Upper lobe of left lung (tissue), 4 donors: Measurements from ENCODE around the gene DSTYK.

ENCODE experiments used
- CTCF ChIP-seq, 6 experiments: fragments of 450-650 bp in 4 of 6; fragments of 200-600 bp in 2 of 6; sonication (generic) in 2 of 6; IDR thresholded peaks; one replicate each; pipeline ENCODE4 v1.5.1; 2016 to 2019; ENCODE audit warnings: antibody characterized with exemption in 6 of 6
- EP300 ChIP-seq, 4 donors: sonication (generic); formaldehyde crosslinking; IDR thresholded peaks; one replicate each; pipeline ENCODE4 v1.5.1; 2017; ENCODE audit warnings: antibody characterized with exemption in 4 of 4, control low read depth in 2 of 4
- POLR2A ChIP-seq, 4 donors: fragments of 450-650 bp; IDR thresholded peaks; one replicate each; pipeline ENCODE4 v1.5.1; 2016 to 2017; ENCODE audit warnings: antibody characterized with exemption in 4 of 4, mild to moderate bottlenecking in 2 of 4
- POLR2AphosphoS5 ChIP-seq, 2 donors: sonication (generic); formaldehyde crosslinking; IDR thresholded peaks; one replicate each; pipeline ENCODE4 v1.5.1; 2017; ENCODE audit warnings: antibody characterized with exemption in 2 of 2

DNA sequence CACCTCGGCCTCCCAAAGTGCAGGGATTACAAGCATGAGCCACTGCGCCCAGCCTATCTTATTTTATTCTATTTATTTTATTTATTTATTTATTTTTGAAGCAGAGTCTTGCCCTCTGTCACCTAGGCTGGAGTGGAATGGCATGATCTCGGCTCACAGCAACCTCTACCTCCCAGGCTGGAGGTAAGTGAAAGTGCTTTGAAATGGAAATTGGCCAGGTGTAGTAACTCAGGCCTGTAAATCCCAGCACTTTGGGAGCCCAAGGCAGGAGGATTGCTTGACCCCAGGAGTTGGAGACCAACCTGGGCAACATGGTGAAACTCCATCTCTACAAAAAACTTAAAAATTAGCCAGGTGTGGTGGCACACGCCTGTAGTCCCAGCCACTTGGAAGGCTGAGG lies 5.1 kb upstream of the DSTYK start:
- TF ChIP-seq POLR2A (IDR thresholded peaks at IDR 0.05): no peak
- TF ChIP-seq CTCF (IDR thresholded peaks at IDR 0.05): no peak
- no peak for TF ChIP-seq POLR2AphosphoS5 (IDR thresholded peaks at IDR 0.05)
- no peak for TF ChIP-seq EP300 (IDR thresholded peaks at IDR 0.05)
